WERI-Rb-1 (cell line): Measurements from ENCODE around the gene NDUFAB1.

Experiments used
- DNase-seq: peaks from one replicate; pipeline ENCODE4 v3.0.0-alpha.2; 2020
- H3K27ac ChIP-seq: fragments of 250-450 bp; sonication (Bioruptor Pico); 2 replicates; pipeline ENCODE4 v1.5.1; 2020; ENCODE audit warnings: mild to moderate bottlenecking, moderate library complexity
- H3K27me3 ChIP-seq: fragments of 250-450 bp; sonication (Bioruptor Pico); 2 replicates; pipeline ENCODE4 v1.5.1; 2021; ENCODE audit warnings: mild to moderate bottlenecking, low read depth, moderate library complexity; ENCODE audit not compliant: insufficient read depth, severe bottlenecking
- H3K36me3 ChIP-seq: fragments of 250-450 bp; sonication (Bioruptor Pico); 2 replicates; pipeline ENCODE4 v1.5.1; 2020; ENCODE audit warnings: mild to moderate bottlenecking, moderate library complexity
- H3K4me3 ChIP-seq: 2 replicates; pipeline ENCODE4 v1.5.1; 2011; ENCODE audit warnings: low read depth, mild to moderate bottlenecking, control low read depth, low read length
- H3K9me3 ChIP-seq: fragments of 250-450 bp; sonication (Bioruptor Pico); 2 replicates; pipeline ENCODE4 v1.5.1; 2021; ENCODE audit warnings: mild to moderate bottlenecking, moderate library complexity; ENCODE audit not compliant: severe bottlenecking
- CTCF ChIP-seq: IDR thresholded peaks from 2 replicates; pipeline ENCODE4 v1.5.1; 2011; ENCODE audit warnings: low read depth, mild to moderate bottlenecking, control low read depth, inconsistent platforms, low read length

NDUFAB1 gene

GRCh38 chr16:23532448-23532847 is 63.7 kb downstream of the NDUFAB1 start:
- TF ChIP-seq CTCF, result no peak
- no peak for DNase-seq
- Histone ChIP-seq H3K27me3 (no peaks in the 10 kb centered on the region), H3K27ac (no peak overlapping the region), H3K4me3 (no peak overlapping the region), H3K36me3 (peaks cover 48% of the 10 kb centered on the region), H3K9me3 (no peaks in the 10 kb centered on the region)
